Astrocyte (in vitro differentiated cells and primary cell): ENCODE data around the gene SH3BGRL.

Source experiments
- CTCF ChIP-seq: IDR thresholded peaks from 2 replicates; pipeline ENCODE4 v1.5.1; 2011; ENCODE audit warnings: low read depth, mild to moderate bottlenecking, inconsistent platforms, low read length, moderate library complexity; ENCODE audit not compliant: insufficient read depth
- EZH2 ChIP-seq: IDR thresholded peaks from 2 replicates; pipeline ENCODE4 v1.6.1; 2012; ENCODE audit warnings: mild to moderate bottlenecking, low read length, inconsistent platforms; ENCODE audit not compliant: insufficient read depth

DNA sequence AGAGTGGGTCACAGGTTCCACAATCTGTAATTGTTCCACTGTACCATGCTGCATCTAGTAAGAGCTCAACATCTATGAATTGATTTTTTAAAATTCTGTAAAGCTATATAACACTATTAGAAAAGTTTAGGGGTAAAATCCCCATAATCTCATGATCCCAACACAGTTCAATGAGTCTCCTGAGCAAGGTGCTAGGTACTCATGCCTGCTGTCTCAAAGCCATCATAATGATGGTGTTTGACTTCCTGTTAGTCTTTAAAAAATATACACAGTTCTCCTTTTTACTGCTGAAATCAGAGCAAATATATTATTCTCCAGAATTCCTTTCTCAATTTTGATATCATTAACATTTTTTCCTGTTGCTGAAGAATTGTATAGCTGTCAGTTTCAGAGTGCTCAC lies 55.9 kb downstream of the SH3BGRL start:
- TF ChIP-seq CTCF (no peak), EZH2 (no peak)
